Measurements from ENCODE around the gene ZNF558. TPM values are rescaled to one million over a fixed set of nuclear protein-coding genes. Genes with fewer than 3 reads are reported as not detected.

ZNF558 gene
- total RNA-seq, 4 donors from 2014 or later, result 7.8 to 23.3 (median 12.1) TPM

DNA sequence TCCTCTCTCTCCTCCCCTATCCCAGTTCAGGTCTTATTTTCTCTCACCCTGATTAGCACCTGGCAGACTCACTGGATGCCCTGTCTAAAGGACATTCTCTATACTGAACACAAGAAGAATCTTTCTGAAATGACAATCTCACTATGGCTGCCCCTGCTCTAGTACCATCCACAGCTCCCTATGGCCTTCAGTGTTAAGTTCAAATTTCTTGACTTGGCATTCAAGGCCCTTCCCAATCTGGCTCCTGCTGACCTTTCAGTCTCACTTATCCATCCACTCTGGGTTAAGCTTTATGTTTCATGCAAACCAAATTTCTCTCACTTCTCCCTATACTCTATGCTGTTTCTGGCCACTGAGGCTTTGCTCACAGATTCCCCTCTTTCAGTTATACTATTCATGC, 34.2 kb upstream of the ZNF558 start:
- Histone ChIP-seq H3K4me1 (no peaks in the 10 kb centered on the region), H3K27me3 (peaks cover 0 to 24% (median 0%) of the 10 kb centered on the region in 4 donors), H3K9me3 (no peaks in the 10 kb centered on the region), H3K4me3 (no peak overlapping the region), H3K36me3 (no peaks in the 10 kb centered on the region), H3K27ac (no peak overlapping the region)
- no peak for DNase-seq
- intact Hi-C loops (cut with DNase I), result no loop called here
- no peak for TF ChIP-seq POLR2A (IDR thresholded peaks at IDR 0.05)
- TF ChIP-seq, protein P1, sequence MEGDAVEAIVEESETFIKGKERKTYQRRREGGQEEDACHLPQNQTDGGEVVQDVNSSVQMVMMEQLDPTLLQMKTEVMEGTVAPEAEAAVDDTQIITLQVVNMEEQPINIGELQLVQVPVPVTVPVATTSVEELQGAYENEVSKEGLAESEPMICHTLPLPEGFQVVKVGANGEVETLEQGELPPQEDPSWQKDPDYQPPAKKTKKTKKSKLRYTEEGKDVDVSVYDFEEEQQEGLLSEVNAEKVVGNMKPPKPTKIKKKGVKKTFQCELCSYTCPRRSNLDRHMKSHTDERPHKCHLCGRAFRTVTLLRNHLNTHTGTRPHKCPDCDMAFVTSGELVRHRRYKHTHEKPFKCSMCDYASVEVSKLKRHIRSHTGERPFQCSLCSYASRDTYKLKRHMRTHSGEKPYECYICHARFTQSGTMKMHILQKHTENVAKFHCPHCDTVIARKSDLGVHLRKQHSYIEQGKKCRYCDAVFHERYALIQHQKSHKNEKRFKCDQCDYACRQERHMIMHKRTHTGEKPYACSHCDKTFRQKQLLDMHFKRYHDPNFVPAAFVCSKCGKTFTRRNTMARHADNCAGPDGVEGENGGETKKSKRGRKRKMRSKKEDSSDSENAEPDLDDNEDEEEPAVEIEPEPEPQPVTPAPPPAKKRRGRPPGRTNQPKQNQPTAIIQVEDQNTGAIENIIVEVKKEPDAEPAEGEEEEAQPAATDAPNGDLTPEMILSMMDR (IDR thresholded peaks at IDR 0.05), result no peak

DNA sequence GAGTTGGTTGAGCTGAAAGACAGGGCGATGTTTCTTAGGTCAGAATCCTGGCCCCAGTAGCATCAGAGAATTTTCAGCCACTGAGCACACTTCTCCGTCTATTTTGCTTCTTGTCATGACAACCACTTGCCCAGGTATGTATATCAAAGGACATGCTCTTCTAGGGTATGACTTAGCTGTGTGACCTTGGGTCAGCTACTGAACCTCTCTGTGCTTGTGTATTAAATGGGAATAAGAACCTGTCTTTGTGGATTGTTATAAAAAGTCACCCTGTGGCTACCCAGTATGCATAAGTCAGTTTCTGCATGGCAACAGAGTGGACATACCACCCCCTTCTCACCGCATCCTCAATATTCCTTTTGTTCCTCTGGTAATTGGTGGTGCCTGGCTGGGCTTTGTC, 26.2 kb upstream of the ZNF558 start:
- Histone ChIP-seq H3K36me3 (no peaks in the 10 kb centered on the region), H3K4me1 (no peaks in the 10 kb centered on the region), H3K27ac (no peak overlapping the region), H3K27me3 (peaks cover 0 to 33% (median 0%) of the 10 kb centered on the region in 4 donors), H3K4me3 (no peak overlapping the region), H3K9me3 (no peaks in the 10 kb centered on the region)
- intact Hi-C loops (cut with DNase I), result no loop called here
- 80 to 90% methylated on average over 3 of the region's 3 CpGs for WGBS, 2 donors
- no peak for DNase-seq
- no peak for TF ChIP-seq POLR2A (IDR thresholded peaks at IDR 0.05)
- TF ChIP-seq, protein P1 (IDR thresholded peaks at IDR 0.05), result no peak

DNA sequence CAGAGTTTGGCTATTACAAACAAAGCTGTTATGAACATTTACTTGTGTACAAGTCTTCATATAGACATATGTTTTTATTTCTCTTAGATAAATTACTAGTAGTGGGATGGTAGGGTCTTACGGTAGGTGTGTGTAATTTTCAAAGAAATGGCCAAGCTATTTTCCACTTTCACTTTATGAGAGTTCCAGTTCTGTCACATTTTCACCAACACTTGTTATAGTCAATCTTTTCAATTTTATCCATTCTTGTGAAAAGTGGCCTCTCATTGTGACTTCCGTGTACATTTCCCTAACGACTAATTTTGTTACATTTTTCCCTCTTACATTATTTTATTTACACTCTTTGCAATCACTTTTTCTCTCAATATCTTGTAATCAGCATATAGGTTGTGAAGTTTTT, 18.4 kb upstream of the ZNF558 start:
- intact Hi-C loops (cut with DNase I), result no loop called here
- no peak overlapping the region for H3K4me3 ChIP-seq
- no peak overlapping the region for H3K27ac ChIP-seq
- no peak for DNase-seq
- WGBS, 2 donors, result 90 to 92% methylated on average over 3 of the region's 3 CpGs
- H3K36me3 ChIP-seq, result no peaks in the 10 kb centered on the region
- TF ChIP-seq, protein P1 (IDR thresholded peaks at IDR 0.05), result no peak
- TF ChIP-seq POLR2A (IDR thresholded peaks at IDR 0.05), result no peak
- H3K9me3 ChIP-seq, result peaks cover 0 to 12% (median 0%) of the 10 kb centered on the region in 3 donors
- H3K27me3 ChIP-seq, result peaks cover 0 to 23% (median 0%) of the 10 kb centered on the region in 4 donors
- no peaks in the 10 kb centered on the region for H3K4me1 ChIP-seq

DNA sequence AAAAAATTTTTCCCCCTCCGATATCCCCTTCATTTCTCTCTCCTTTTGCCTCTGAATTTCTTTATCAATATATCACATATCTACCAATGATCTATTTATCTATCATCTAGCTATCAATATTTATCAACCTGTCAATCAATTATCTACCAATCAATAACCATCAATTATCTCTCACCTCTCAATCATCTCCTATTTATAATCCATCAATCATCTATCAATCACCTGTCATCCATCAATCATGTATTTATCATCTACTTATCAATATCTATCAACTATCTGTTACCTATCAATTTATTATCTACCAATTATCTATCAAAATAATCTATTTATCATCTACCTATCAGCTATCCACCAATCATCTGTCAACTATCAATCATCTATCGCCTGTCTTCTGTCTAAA, 17.1 kb upstream of the ZNF558 start:
- TF ChIP-seq, protein P1 (IDR thresholded peaks at IDR 0.05), result no peak
- no peak for TF ChIP-seq POLR2A (IDR thresholded peaks at IDR 0.05)
- DNase-seq, result no peak
- Histone ChIP-seq H3K27ac (no peak overlapping the region), H3K36me3 (no peaks in the 10 kb centered on the region), H3K4me3 (no peak overlapping the region), H3K27me3 (peaks cover 0 to 18% (median 0%) of the 10 kb centered on the region in 4 donors), H3K4me1 (no peaks in the 10 kb centered on the region), H3K9me3 (peaks cover 0 to 12% (median 0%) of the 10 kb centered on the region in 3 donors)
- intact Hi-C loops (cut with DNase I), result no loop called here
- WGBS, 2 donors, result 89 to 91% methylated on average over 2 of the region's 2 CpGs

DNA sequence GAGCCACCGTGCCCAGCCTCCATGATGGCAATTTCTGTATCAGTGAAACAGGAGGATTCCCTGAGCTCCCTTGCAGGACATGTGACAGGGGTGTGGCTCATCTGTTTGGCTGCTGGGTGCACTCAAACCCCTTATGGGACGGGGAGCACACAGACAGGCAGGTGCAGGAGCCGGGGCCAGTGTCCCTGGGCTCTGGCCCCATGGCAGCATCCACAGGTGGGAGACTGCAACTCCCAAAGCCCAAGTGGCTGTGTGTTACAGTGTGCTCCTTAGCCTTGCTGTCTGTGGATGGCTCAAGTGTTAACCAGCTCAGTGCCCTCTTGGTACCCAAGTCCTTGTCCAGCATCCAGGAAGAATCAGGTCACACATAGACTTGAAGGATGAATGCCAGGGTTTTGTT, 14.7 kb upstream of the ZNF558 start:
- peaks cover 0 to 26% (median 0%) of the 10 kb centered on the region in 4 donors for H3K27me3 ChIP-seq
- intact Hi-C loops (cut with DNase I), result no loop called here
- H3K4me1 ChIP-seq, result no peaks in the 10 kb centered on the region
- no peaks in the 10 kb centered on the region for H3K36me3 ChIP-seq
- DNase-seq, result no peak
- H3K9me3 ChIP-seq, result peaks cover 0 to 12% (median 0%) of the 10 kb centered on the region in 3 donors
- H3K27ac ChIP-seq, result no peak overlapping the region
- TF ChIP-seq, protein P1 (IDR thresholded peaks at IDR 0.05), result no peak
- no peak for TF ChIP-seq POLR2A (IDR thresholded peaks at IDR 0.05)
- no peak overlapping the region for H3K4me3 ChIP-seq
- WGBS, 2 donors, result 48% methylated on average over 2 of the region's 3 CpGs; no CpG with 5 or more reads in 1 of the 2 donors
